ENCODE data around the gene TIMM29.

The TIMM29 gene

GRCh38 chr19:10895920-10896319 lies 32.7 kb upstream of the TIMM29 start:
- Histone ChIP-seq H3K27ac (ENCODE audit: low read depth, low read length) (no peak overlapping the region), H3K4me1 (ENCODE audit: control insufficient read depth, low read length) (peaks cover 19% of the 10 kb centered on the region), H3K36me3 (ENCODE audit: control insufficient read depth, low read length) (no peaks in the 10 kb centered on the region; the same call in 1 of the 2 replicates), H3K9me3 (ENCODE audit: control insufficient read depth, insufficient read depth, low read length) (no peaks in the 10 kb centered on the region), H3K27me3 (ENCODE audit: control insufficient read depth, low read length) (no peaks in the 10 kb centered on the region), H4K20me1 (ENCODE audit: control insufficient read depth, insufficient read depth, low read depth, low read length) (peaks cover 16% of the 10 kb centered on the region; the same call in 1 of the 2 replicates), H3K4me2 (ENCODE audit: low read length) (no peak overlapping the region), H3K4me3 (ENCODE audit: low read length) (no peak overlapping the region), H3F3A (ENCODE audit: control insufficient read depth, insufficient read depth) (no peaks in the 10 kb centered on the region), H3K79me2 (ENCODE audit: control insufficient read depth, low read length) (peaks cover 87% of the 10 kb centered on the region), H3K9me2 (replicated peaks; ENCODE audit: control insufficient read depth, low read length) (no peaks in the 10 kb centered on the region)
- no peak for TF ChIP-seq CTCF (IDR thresholded peaks at IDR 0.05; ENCODE audit: low read depth, low read length, poor library complexity, severe bottlenecking)
- no peak for TF ChIP-seq EZH2phosphoT487 (IDR thresholded peaks at IDR 0.05; ENCODE audit: borderline replicate concordance, low read length)

GRCh38 chr19:10896851-10897526 lies 31.6 kb upstream of the TIMM29 start:
- H3K27ac ChIP-seq (ENCODE audit: low read depth, low read length), result no peak overlapping the region

GRCh38 chr19:10898633-10899032 lies 30.0 kb upstream of the TIMM29 start:
- no peaks in the 10 kb centered on the region for H3K27me3 ChIP-seq (ENCODE audit: control insufficient read depth, low read length)
- no peaks in the 10 kb centered on the region; the same call in none of the 2 replicates for H3K36me3 ChIP-seq (ENCODE audit: control insufficient read depth, low read length)
- H4K20me1 ChIP-seq (ENCODE audit: control insufficient read depth, insufficient read depth, low read depth, low read length), result peaks cover 16% of the 10 kb centered on the region; the same call in 1 of the 2 replicates
- TF ChIP-seq CTCF (IDR thresholded peaks at IDR 0.05; ENCODE audit: low read depth, low read length, poor library complexity, severe bottlenecking) (no peak), EZH2phosphoT487 (IDR thresholded peaks at IDR 0.05; ENCODE audit: borderline replicate concordance, low read length) (no peak)
- no peak overlapping the region for H3K4me2 ChIP-seq (ENCODE audit: low read length)
- no peak overlapping the region for H3K4me3 ChIP-seq (ENCODE audit: low read length)
- peaks cover 19% of the 10 kb centered on the region for H3K4me1 ChIP-seq (ENCODE audit: control insufficient read depth, low read length)
- no peaks in the 10 kb centered on the region for H3F3A ChIP-seq (ENCODE audit: control insufficient read depth, insufficient read depth)
- no peaks in the 10 kb centered on the region for H3K9me3 ChIP-seq (ENCODE audit: control insufficient read depth, insufficient read depth, low read length)
- no peaks in the 10 kb centered on the region for H3K9me2 ChIP-seq (replicated peaks; ENCODE audit: control insufficient read depth, low read length)
- H3K27ac ChIP-seq (ENCODE audit: low read depth, low read length), result no peak overlapping the region
- peaks cover 92% of the 10 kb centered on the region for H3K79me2 ChIP-seq (ENCODE audit: control insufficient read depth, low read length)

More at GRCh38 chr19:10896851-10897526, 31.6 kb upstream of the TIMM29 start:
- H3K4me3 ChIP-seq (ENCODE audit: low read length), result no peak overlapping the region
- peaks cover 16% of the 10 kb centered on the region; the same call in 1 of the 2 replicates for H4K20me1 ChIP-seq (ENCODE audit: control insufficient read depth, insufficient read depth, low read depth, low read length)
- peaks cover 19% of the 10 kb centered on the region for H3K4me1 ChIP-seq (ENCODE audit: control insufficient read depth, low read length)
- no peaks in the 10 kb centered on the region for H3K9me3 ChIP-seq (ENCODE audit: control insufficient read depth, insufficient read depth, low read length)
- H3K9me2 ChIP-seq (replicated peaks; ENCODE audit: control insufficient read depth, low read length), result no peaks in the 10 kb centered on the region
- TF ChIP-seq EZH2phosphoT487 (IDR thresholded peaks at IDR 0.05; ENCODE audit: borderline replicate concordance, low read length) (no peak), CTCF (IDR thresholded peaks at IDR 0.05; ENCODE audit: low read depth, low read length, poor library complexity, severe bottlenecking) (no peak)
- H3K4me2 ChIP-seq (ENCODE audit: low read length), result 0 out of 2 replicates have a peak overlapping the region, but pooled peaks have one; percentile 15
- no peaks in the 10 kb centered on the region; the same call in 1 of the 2 replicates for H3K36me3 ChIP-seq (ENCODE audit: control insufficient read depth, low read length)
- H3K79me2 ChIP-seq (ENCODE audit: control insufficient read depth, low read length), result peaks cover 87% of the 10 kb centered on the region
- no peaks in the 10 kb centered on the region for H3K27me3 ChIP-seq (ENCODE audit: control insufficient read depth, low read length)
- H3F3A ChIP-seq (ENCODE audit: control insufficient read depth, insufficient read depth), result no peaks in the 10 kb centered on the region
